ENCODE results near the gene CEP152.

The CEP152 gene

GRCh38 chr15:48710952-48711495, 99.8 kb downstream of the CEP152 start:
- no peak for DNase-seq (ENCODE audit: low read depth in 1 of 2, low spot score in 1 of 2)

GRCh38 chr15:48708641-48709040, 102.2 kb downstream of the CEP152 start:
- no peak for DNase-seq (ENCODE audit: low read depth in 1 of 2, low spot score in 1 of 2)

GRCh38 chr15:48705381-48705780, 105.5 kb downstream of the CEP152 start:
- no peak for DNase-seq (ENCODE audit: low read depth in 1 of 2, low spot score in 1 of 2)

DNA sequence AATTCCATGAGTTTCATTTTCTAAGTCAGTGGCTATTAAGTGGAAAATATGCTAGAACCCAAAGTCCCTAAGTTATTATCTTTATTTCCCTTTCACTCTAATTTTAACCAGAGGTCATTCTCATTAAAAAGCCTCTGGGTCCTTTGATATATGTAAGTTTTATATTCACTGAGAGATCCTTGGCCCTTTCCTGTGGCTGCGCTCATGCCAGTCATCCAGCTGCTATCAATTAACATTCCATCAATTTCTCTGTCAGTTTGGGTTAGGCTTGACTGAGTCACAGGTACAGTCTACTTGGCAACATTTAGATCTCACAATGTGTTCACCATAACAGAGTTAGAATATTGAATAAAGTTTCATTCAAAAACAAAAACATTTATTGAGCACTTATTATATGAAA, 107.3 kb downstream of the CEP152 start:
- DNase-seq (ENCODE audit: low read depth in 1 of 2, low spot score in 1 of 2): no peak

- DNase-seq (ENCODE audit: low read depth in 1 of 2, low spot score in 1 of 2): no peak
Measured at GRCh38 chr15:48702569-48703236, 108.2 kb downstream of the CEP152 start.

DNA sequence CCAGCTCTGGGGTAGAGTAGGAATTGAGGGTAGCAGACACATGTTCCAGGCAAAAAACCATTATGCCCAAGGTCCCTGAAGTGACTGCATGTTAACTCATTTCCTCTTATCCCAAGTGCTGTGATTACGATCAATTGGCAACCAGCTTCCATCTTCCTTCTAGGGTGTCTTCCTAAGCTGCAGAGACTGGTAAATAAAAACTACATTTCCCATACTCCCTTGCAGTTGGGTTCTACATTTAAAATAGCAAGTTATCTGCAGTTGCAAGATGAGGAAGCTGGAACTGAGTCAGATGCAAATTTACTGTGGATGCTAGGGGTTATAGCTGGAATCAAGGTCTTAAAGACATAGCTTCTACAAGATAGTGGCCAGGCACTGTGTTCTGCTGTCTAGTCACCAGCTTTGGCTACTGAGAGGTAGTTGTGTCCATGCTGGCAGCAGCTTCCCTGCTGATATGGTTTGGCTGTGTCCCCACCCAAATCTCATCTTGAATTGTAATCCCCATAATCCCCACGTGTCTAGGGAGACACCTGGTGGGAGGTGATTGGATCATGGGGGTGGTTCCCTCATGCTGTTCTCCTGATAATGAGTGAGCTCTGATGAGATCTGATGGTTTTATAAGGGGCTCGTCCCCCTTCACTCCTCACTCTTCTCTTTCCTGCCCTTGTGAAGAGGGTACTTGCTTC, 114.1 kb downstream of the CEP152 start:
- DNase-seq (ENCODE audit: low read depth in 1 of 2, low spot score in 1 of 2): no peak

- DNase-seq (ENCODE audit: low read depth in 1 of 2, low spot score in 1 of 2): no peak
Measured at GRCh38 chr15:48695827-48696573, 114.9 kb downstream of the CEP152 start.

DNA sequence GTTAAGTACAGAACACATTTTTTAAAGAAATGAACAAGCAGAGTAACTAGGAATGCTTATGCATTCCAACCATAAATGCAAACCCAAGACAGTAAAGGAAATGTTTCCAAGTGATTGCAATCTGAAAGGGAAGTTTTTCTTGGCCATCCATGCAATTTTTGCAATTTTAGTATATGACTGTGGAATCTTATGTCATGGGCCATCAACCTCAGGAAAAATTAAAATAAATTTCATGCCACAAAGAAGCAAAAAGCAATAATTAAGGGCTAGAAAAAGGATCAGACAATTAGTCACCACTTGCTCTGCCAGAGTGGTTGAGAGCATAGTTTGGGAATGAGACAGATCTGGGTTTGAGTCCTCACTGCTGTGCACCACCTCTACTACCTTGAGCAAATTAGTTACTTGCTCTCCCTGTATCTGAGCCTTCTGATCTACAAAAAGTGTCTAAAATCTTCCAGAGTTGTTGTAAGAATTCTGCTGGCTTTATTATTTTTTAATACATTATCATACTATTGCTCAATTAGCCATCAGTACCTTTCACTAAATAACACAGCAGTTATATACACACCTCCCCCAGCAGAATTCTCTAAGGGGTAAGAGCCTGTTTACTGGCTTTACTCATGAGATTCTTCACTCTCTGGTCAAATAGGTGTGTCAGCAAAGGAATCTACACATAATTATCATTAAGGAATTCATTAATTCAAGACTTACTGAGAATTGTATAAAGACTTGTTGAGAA, 115.6 kb downstream of the CEP152 start:
- DNase-seq (ENCODE audit: low read depth in 1 of 2, low spot score in 1 of 2): no peak

DNA sequence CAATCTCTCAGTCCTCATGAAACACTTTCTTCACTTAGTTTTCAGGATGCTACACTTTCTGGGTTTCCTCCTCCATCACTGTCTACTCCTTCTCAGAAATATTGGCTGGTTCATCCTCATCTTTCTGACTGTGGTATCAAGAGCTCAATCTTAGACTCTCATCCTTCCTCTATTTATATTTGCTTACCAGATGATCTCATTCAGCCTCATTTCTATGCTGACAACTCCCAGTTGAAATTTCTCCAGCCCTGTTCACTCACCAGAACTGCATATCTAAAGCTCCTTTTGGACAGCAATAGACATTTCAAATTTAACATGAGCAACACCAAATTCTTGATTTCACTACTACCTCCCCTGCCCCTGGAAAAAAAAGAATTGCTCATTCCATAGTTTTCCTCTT, 117.4 kb downstream of the CEP152 start:
- DNase-seq (ENCODE audit: low read depth in 1 of 2, low spot score in 1 of 2): no peak

DNA sequence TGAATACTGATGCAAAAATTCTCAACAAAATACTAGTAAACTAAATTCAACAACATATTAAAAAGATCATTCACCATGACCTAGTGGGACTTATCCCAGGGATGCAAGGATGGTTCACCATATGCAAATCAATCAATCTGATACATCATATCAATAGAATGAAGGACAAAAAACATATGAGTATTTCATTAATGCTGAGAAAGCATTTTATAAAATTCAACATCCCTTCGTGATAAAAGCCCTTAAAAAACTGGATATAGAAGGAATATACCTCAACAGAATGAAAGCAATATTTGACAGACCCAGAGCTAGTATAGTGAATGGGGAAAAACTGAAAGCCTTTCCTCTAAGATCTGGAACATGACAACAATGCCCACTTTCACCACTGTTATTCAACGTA, 122.4 kb downstream of the CEP152 start:
- no peak for DNase-seq (ENCODE audit: low read depth in 1 of 2, low spot score in 1 of 2)
